ENCODE data around the gene RPRD1A. TPM values are rescaled to one million over a fixed set of nuclear protein-coding genes. Genes with fewer than 3 reads are reported as not detected.
"Not testable (repeated sequence)": the region's sequence is repeated elsewhere in the genome, so short reads cannot be mapped to it uniquely, and the experiment has no call there.

The RPRD1A gene
- total RNA-seq, 1 experiment from 2014 or later = 35.3 TPM

- no peak for DNase-seq (ENCODE audit: low spot score)
These were observed 95.6 kb downstream of the RPRD1A start for GRCh38 chr18:35971661-35972196.

- DNase-seq (ENCODE audit: low spot score) = no peak
These were observed 97.7 kb downstream of the RPRD1A start for GRCh38 chr18:35969676-35970075.

- DNase-seq (ENCODE audit: low spot score) = no peak
These were observed 99.0 kb downstream of the RPRD1A start for GRCh38 chr18:35968278-35968880.

- not testable (repeated sequence) for DNase-seq (ENCODE audit: low spot score)
These were observed 99.5 kb downstream of the RPRD1A start for GRCh38 chr18:35967866-35968265.

GRCh38 chr18:35964319-35964718 is 103.0 kb downstream of the RPRD1A start:
- DNase-seq (ENCODE audit: low spot score) = no peak

GRCh38 chr18:35962320-35962719 is 105.0 kb downstream of the RPRD1A start:
- DNase-seq (ENCODE audit: low spot score) = no peak

- DNase-seq (ENCODE audit: low spot score) = no peak
These were observed 111.1 kb downstream of the RPRD1A start for GRCh38 chr18:35956226-35956625.

GRCh38 chr18:35953688-35954087 is 113.7 kb downstream of the RPRD1A start:
- no peak for DNase-seq (ENCODE audit: low spot score)

- no peak for DNase-seq (ENCODE audit: low spot score)
These were observed 116.8 kb downstream of the RPRD1A start for GRCh38 chr18:35950628-35950982.

GRCh38 chr18:35949903-35950627 is 117.3 kb downstream of the RPRD1A start:
- DNase-seq (ENCODE audit: low spot score) = peak; percentile 28

GRCh38 chr18:35949090-35949489 is 118.3 kb downstream of the RPRD1A start:
- DNase-seq (ENCODE audit: low spot score) = no peak

GRCh38 chr18:35948080-35948479 is 119.3 kb downstream of the RPRD1A start:
- DNase-seq (ENCODE audit: low spot score) = no peak

GRCh38 chr18:35942661-35943060 is 124.7 kb downstream of the RPRD1A start:
- DNase-seq (ENCODE audit: low spot score) = no peak

- no peak for DNase-seq (ENCODE audit: low spot score)
These were observed 125.2 kb downstream of the RPRD1A start for GRCh38 chr18:35942133-35942532.

GRCh38 chr18:35941299-35941698 is 126.1 kb downstream of the RPRD1A start:
- no peak for DNase-seq (ENCODE audit: low spot score)

Other genes starting within 250 kb of the RPRD1A start
- 24.8 and 26.0 TPM in 2 replicates for gene SLC39A6, start 61.8 kb upstream of the RPRD1A start, total RNA-seq (2014; rRNA removed; shearing (Covaris generic))
- 42.4 and 75.2 TPM in 2 replicates for gene ELP2, start 62.3 kb upstream of the RPRD1A start, total RNA-seq (2014; rRNA removed; shearing (Covaris generic))
- 5.9 and 6.2 TPM in 2 replicates for gene MOCOS, start 119.9 kb upstream of the RPRD1A start, total RNA-seq (2014; rRNA removed; shearing (Covaris generic))
- not detected in 2 replicates for gene FHOD3, start 230.2 kb upstream of the RPRD1A start, total RNA-seq (2014; rRNA removed; shearing (Covaris generic))

All from HT-29 (cell line).